8988T (cell line): ENCODE data around the gene S100A13.
"Not testable (repeated sequence)": the region's sequence is repeated elsewhere in the genome, so short reads cannot be mapped to it uniquely, and the experiment has no call there.

Experiments
- DNase-seq: peaks from one replicate; pipeline ENCODE4 v3.0.0; 2011

Gene S100A13

GRCh38 chr1:153626904-153627714 lies at the start of gene S100A13:
S100A13 (minus strand) TSS chr1:153627505; CDS start chr1:153626472, 1,033 bp downstream.
- peak; percentile 75 for DNase-seq

- no peak for DNase-seq
Measured at GRCh38 chr1:153673511-153673910, 46.2 kb upstream of the S100A13 start.

- not testable (repeated sequence) for DNase-seq
Measured at GRCh38 chr1:153671628-153672353, 44.5 kb upstream of the S100A13 start.

DNA sequence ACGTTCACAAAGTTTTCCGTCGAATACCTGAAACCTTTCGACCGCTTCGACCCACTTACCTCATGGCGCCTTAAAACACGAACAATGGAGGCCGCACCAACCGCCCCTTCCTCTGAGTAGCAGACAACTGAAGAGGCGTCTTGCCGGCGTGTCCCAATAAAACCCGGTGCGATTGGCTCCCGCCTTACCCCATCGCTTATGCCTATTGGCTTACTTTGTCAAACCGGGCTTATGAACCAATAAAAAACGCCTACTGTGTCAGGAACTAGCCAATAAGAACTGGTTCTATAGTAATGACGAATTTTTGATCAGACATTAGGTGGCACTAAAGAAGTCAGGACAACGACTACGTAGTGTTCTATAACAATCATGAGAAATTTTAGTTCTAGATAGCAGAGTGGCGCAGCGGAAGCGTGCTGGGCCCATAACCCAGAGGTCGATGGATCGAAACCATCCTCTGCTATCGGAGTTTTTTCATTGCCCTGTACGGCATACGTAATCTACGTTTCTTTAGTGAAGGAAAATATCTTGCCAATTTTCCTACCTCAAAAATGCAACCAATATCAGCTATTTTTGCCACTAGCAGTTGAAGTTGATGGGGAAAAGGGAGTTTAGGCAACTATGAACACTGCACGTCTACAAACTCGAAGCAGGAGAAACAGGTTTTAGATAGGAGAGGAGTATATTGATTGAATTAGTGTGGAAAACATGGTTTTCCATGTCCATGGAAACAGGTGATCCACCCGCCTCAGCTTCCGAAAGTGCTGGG lies 43.7 kb upstream of the S100A13 start, which contains the start of gene ILF2:
Gene ILF2, minus strand, starts transcription at position 135 of the 769 bp plus-strand sequence. Its CDS starts 71 bp downstream, at position 64.
- DNase-seq = peak; percentile 72

- DNase-seq = no peak
Measured at GRCh38 chr1:153670257-153670858, 43.1 kb upstream of the S100A13 start.

DNA sequence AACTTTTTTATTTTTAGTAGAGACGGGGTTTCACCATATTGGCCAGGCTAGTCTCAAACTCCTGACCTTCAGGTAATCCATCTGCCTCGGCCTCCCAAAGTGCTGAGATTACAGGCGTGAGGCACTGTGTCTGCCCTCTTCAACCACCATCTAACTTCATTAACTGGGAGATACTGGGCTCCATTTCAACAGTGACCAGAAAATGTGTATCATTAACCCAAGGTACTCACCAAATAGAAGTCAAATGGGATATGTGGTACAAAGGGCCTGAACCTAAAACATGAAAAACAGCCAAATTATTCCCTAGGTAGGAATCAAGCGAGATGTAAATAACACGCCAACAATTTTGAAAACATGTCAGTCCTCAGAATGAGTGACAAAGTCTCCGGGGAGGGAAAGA lies 42.3 kb upstream of the S100A13 start:
- DNase-seq = no peak

DNA sequence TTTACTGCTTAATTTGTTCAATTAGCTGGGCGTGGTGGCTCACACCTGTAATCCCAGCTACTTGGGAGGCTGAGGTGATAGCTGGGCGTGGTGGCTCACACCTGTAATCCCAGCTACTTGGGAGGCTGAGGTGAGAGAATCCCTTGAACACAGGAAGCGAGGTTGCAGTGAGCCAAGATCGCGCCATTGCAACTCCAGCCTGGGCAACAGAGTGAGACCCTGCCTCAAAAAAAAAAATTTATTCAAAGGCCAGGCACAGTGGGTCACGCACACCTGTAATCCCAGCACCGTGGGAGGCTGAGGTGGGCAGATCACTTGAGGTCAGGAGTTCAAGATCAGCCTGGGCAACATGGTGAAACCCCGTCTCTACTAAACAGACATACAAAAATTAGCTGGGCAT lies 41.4 kb upstream of the S100A13 start:
- not testable (repeated sequence) for DNase-seq

DNA sequence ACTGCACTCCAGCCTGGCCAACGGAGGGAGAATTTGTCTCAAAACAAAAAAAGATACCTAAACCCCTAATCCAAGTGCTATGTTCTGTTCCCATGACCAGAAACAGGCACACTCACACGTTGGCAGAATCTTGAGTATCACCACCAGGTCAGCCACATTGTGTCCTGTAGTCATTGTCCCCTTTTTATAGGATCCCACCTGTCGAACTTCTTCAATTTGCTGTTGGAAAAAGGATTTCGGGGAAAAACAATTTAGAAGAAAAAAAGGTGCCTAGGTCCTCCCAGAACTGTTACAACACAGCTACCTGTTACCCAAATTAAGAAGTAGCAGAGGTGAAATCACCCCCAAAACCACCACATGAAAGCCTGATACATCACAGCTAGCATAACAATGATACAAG lies 40.1 kb upstream of the S100A13 start:
- no peak for DNase-seq

- DNase-seq = no peak
Measured at GRCh38 chr1:153663211-153663610, 35.9 kb upstream of the S100A13 start.

GRCh38 chr1:153662269-153662668 lies 35.0 kb upstream of the S100A13 start:
- no peak for DNase-seq

DNA sequence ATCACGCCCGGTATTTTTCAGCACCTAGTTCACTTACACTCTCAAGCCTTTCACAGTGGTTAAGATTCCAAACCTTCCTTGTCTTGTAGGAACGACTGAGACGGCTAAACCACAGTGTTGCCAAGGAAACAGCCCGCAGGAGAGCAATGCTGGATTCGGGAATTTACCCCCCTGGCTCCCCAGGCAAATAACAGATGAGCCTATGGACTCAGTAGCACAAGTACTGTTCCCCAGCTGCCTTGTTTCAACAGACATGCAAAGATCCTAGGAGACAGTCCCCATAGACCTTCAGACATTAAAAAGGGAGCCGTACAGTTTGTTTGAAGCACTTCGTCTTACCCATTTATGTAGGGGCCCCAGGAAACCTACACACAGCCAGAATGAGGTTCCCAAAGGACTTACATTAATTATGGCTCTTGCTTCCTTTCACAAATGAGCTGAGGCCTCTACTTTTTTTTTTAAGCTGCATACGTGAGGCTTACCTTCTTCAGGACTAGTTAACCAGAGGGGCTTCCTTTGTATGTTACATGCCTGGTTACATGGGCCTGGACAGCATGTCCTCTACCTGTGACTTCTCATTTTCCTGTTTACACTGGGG lies 33.9 kb upstream of the S100A13 start:
- no peak for DNase-seq

GRCh38 chr1:153659656-153660055 lies 32.4 kb upstream of the S100A13 start:
- DNase-seq = no peak

DNA sequence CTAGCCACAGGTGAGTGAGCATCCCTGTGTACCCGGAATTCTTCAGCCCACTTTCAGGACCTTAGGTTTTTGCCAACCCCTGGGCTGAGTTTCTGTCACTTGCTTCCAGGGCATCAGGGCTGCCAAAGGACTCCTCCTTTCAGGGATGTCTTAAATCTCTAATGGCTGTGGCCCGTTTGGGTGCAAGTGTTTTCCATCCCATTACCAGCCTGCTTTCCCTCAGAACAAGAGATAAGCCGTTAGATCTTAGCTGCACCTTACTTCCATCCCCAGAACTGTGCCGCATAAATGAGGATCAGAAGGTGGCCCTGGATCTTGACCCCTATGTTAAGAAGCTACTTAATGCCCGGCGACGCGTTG lies 31.9 kb upstream of the S100A13 start:
- no peak for DNase-seq

- peak; percentile 72 for DNase-seq
Measured at GRCh38 chr1:153658400-153659174, 31.3 kb upstream of the S100A13 start, which contains the start of gene SNAPIN. SNAPIN (plus strand) TSS chr1:153658703; CDS start chr1:153658744, 41 bp downstream.

DNA sequence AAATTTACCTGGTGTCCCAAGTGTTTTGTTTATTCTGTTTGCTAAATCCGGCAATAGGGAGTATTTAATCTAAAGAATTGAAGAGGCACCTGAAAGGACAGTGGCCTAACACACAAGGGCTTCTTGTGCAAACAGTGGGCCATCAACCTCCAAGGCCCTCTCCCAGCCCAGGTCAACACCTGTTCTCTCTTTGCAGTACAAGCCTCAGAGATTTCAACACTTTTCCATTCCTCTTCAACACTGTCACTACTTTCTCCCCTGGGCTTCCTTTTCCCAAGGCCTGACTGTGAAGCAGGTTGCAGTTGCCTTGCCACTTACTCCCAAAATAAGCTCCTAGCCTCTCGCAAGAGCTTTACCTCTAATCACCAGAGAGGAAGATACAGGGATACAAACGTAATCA lies 28.0 kb upstream of the S100A13 start:
- no peak for DNase-seq

GRCh38 chr1:153652805-153653500 lies 25.6 kb upstream of the S100A13 start:
- no peak for DNase-seq

DNA sequence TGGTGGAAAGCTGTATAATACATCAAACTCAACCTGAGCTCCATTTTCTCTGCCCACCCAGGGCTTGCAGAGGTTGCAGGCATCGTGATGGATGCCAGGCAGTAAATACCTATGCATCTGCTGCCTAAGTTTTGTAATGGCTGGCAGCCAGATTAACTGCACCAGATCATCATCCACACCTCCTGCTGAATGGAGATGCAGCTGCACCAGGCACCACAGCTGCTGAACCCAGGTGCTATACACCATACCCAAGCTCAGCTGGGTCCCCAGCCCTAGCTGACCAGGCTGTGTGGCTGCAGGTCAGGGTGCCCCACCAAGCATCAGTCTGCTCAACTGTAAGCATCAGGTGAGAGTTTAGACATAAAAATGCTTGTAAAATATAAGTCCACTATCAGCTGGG lies 24.5 kb upstream of the S100A13 start:
- DNase-seq = no peak

DNA sequence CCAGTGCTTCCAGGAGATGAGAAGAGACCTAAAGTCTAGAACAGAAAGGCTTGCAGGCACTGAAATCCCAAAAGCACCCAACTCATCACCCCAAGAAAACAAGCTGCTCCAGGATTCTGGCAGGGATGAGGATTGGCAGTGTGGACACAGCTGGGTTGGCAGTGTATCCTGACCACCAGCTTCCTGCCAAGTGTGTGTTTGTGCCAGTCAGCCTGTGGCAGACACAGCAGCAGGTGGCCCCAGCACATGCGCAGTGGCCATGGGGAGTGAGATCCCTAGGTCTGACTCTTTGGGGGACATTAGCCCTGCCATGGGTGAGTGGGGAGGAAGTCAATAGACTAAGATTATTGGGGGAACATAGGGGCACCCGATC lies 22.5 kb upstream of the S100A13 start:
- no peak for DNase-seq

- no peak for DNase-seq
Measured at GRCh38 chr1:153649137-153649862, 22.0 kb upstream of the S100A13 start.

DNA sequence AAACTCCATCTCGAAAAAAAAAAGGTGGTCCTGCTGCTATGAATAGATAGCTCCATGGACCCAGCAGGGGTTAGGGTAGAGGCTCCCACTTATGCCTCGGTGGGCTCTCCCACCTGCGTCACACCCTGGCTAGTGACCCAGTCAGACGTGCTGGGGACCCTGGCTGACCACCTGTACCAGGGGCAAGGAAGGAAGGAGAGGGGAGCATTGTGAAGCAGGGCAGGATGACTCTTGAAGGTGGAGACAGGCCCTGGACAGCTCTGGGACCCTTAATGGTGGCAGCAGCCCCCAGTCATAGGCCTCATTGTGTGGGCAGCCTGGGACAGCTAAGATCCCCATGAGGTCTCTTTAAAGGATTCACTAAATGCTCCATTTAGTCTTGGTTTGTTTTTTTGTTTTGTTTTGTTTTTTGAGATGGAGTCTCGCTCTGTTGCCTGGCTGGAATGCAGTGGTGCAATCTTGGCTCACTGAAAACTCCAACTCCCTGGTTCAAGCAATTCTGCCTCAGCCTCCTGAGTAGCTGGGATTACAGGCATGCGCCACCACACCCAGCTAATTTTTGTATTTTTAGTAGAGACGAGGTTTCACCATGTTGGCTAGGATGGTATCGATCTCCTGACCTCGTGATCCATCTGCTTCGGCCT lies 20.8 kb upstream of the S100A13 start:
- no peak for DNase-seq
